ENCODE results near the gene NPRL2. TPM values are rescaled to one million over a fixed set of nuclear protein-coding genes. Genes with fewer than 3 reads are reported as not detected.

The NPRL2 gene
- total RNA-seq, 1 donor from 2014 or later, result 16.4 TPM

GRCh38 chr3:50364573-50365079 is 14.1 kb upstream of the NPRL2 start:
- no peaks in the 10 kb centered on the region for H3K9me3 ChIP-seq (replicated peaks)
- H3K36me3 ChIP-seq, result no peaks in the 10 kb centered on the region
- DNase-seq, result no peak
- intact Hi-C loops (cut with micrococcal nuclease), result no loop called here
- H3K4me3 ChIP-seq, result peak overlapping the region; percentile 68
- peaks cover 20% of the 10 kb centered on the region for H3K4me1 ChIP-seq
- H3K27ac ChIP-seq (replicated peaks), result peak overlapping the region; percentile 38
- TF ChIP-seq, protein P1, sequence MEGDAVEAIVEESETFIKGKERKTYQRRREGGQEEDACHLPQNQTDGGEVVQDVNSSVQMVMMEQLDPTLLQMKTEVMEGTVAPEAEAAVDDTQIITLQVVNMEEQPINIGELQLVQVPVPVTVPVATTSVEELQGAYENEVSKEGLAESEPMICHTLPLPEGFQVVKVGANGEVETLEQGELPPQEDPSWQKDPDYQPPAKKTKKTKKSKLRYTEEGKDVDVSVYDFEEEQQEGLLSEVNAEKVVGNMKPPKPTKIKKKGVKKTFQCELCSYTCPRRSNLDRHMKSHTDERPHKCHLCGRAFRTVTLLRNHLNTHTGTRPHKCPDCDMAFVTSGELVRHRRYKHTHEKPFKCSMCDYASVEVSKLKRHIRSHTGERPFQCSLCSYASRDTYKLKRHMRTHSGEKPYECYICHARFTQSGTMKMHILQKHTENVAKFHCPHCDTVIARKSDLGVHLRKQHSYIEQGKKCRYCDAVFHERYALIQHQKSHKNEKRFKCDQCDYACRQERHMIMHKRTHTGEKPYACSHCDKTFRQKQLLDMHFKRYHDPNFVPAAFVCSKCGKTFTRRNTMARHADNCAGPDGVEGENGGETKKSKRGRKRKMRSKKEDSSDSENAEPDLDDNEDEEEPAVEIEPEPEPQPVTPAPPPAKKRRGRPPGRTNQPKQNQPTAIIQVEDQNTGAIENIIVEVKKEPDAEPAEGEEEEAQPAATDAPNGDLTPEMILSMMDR (IDR thresholded peaks at IDR 0.05; ENCODE audit: borderline replicate concordance), result no peak
- H3K27me3 ChIP-seq (ENCODE audit: low read depth), result no peaks in the 10 kb centered on the region

DNA sequence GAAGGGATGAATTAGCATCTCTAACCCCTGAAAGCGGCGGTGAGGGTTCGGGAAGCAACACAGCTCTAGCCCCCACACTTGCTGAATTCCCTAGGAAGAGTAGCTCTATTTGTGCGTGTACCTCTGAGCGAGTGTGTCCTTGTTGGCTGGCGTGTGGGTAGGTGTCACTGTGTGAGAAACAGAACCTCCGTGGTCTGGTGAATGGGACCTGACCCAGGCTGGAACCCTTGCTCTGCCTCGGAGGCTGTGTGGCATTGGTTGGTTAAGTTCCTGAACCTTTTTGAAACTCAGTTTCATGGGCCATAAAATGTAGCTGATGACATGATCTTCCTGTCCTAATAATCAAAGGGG is 9.2 kb upstream of the NPRL2 start:
- Histone ChIP-seq H3K27me3 (ENCODE audit: low read depth) (no peaks in the 10 kb centered on the region), H3K9me3 (replicated peaks) (no peaks in the 10 kb centered on the region), H3K27ac (replicated peaks) (peak overlapping the region; percentile 92), H3K36me3 (peaks cover 31% of the 10 kb centered on the region), H3K4me1 (peaks cover 57% of the 10 kb centered on the region), H3K4me3 (peak overlapping the region; percentile 88)
- TF ChIP-seq, protein P1 (IDR thresholded peaks at IDR 0.05; ENCODE audit: borderline replicate concordance), result no peak
- DNase-seq, result no peak
- intact Hi-C loops (cut with micrococcal nuclease), result no loop called here

DNA sequence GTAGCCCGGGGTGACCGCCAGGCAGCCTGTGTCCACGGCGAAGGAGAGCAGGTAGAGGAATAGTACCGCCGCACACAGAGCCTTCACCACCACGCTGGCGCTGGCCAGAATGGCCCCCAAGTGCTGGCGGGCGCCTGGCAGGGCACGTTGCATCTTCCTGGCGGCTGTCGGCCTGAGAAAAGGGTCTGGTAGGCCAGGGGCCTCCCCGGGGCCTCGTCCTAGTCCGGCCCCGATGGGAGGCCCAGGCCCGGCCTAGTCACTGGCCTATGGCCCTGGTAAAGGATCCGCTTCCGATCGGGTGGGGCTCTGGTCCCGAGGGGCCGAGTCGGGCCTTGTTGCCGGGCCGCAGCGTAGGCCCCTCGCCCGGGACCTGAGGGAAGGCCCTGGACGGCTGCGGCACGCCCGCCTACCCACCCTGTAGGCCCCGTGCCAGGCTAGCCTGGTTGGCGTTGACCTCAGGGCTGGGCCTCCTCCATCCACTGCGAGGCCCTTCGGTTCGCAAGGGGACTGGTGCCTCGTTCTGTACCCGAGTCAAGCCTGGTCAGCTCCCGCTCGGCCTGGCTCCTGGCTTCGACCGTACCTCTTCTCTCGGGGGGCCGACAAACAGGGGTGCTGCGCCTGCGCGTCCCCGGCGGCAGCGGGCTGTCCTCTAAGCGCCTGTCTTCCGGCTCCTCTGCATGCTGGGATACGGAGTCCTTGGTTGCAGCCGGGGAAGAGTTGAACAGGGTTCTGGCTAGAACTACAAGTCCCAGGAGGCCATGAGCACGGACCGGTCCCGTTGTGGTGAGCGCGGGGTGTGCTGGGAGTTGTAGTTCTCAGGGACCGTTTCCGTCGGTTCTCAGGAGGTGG is 8.6 kb upstream of the NPRL2 start, which contains the start of gene TMEM115:
TSS of gene TMEM115 (minus strand) at position 611 of the 849 bp plus-strand sequence. CDS start at position 153, 458 bp downstream.
- TF ChIP-seq, protein P1 (IDR thresholded peaks at IDR 0.05; ENCODE audit: borderline replicate concordance), result no peak
- H3K27ac ChIP-seq (replicated peaks), result peak within 1 kb of the TSS; percentile 92
- peak; percentile 95 for DNase-seq
- H3K9me3 ChIP-seq (replicated peaks), result no peaks in the 10 kb centered on the region
- peaks cover 37% of the 10 kb centered on the region for H3K36me3 ChIP-seq
- intact Hi-C loops (cut with micrococcal nuclease), result no loop called here
- H3K27me3 ChIP-seq (ENCODE audit: low read depth), result no peaks in the 10 kb centered on the region
- peaks cover 57% of the 10 kb centered on the region for H3K4me1 ChIP-seq
- peak within 1 kb of the TSS; percentile 88 for H3K4me3 ChIP-seq

DNA sequence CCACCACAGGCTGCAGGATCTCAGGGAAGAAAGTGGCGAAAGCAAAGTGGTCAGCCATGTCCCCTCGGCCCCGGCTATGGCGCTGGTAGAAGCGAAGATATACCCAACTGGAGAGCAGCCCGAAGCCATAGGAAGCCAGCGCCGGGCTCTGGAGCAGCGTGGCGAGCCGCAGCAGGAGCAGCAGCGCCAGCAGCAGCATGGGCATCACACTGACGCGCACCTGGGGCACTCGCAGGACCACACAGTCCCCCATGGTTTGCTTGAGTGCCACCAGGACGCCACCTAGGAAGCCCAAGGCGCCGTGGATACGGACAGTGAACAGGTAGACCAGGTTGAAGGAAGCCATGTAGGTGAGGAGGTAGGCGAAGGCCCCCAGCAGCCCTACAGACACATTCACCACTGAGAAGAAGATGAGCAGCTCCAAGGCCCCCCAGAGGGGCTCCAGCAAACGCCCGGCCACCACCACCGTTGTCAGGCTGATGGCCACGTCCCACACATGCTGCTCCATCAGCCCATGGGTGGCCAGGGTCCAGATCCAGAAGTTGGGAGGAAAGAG is 7.9 kb upstream of the NPRL2 start:
- H3K9me3 ChIP-seq (replicated peaks), result no peaks in the 10 kb centered on the region
- intact Hi-C loops (cut with micrococcal nuclease), result no loop called here
- peak overlapping the region; percentile 92 for H3K27ac ChIP-seq (replicated peaks)
- peaks cover 44% of the 10 kb centered on the region for H3K36me3 ChIP-seq
- TF ChIP-seq, protein P1 (IDR thresholded peaks at IDR 0.05; ENCODE audit: borderline replicate concordance), result no peak
- peaks cover 62% of the 10 kb centered on the region for H3K4me1 ChIP-seq
- DNase-seq, result no peak
- H3K4me3 ChIP-seq, result peak overlapping the region; percentile 88
- no peaks in the 10 kb centered on the region for H3K27me3 ChIP-seq (ENCODE audit: low read depth)

DNA sequence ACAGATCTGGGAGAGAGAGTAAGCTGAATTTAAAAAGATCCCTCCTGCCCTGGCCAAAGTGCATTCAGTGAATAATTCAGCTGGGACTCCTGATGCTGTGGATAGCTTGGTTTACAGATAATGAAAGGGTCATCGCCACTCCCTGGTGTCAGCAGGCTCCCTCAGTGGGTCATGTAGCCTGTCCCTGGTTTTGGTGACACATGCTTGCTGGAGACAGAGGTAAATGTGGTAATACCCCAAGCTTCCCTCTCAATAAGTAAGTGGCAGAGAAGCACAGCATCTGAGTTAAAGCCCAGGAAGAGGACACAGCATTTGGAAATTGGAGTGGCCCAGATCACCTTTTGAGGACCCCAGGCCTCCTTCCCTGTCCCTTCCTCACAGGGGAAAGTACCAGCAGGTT is 6.9 kb upstream of the NPRL2 start:
- peaks cover 70% of the 10 kb centered on the region for H3K4me1 ChIP-seq
- intact Hi-C loops (cut with micrococcal nuclease), result no loop called here
- TF ChIP-seq, protein P1 (IDR thresholded peaks at IDR 0.05; ENCODE audit: borderline replicate concordance), result no peak

More for the DNA sequence above, 6.9 kb upstream of the NPRL2 start:
- Histone ChIP-seq H3K27me3 (ENCODE audit: low read depth) (no peaks in the 10 kb centered on the region), H3K4me3 (peak overlapping the region; percentile 88), H3K36me3 (peaks cover 53% of the 10 kb centered on the region), H3K9me3 (replicated peaks) (no peaks in the 10 kb centered on the region), H3K27ac (replicated peaks) (peak overlapping the region; percentile 92)
- DNase-seq, result no peak
